ENCODE results near the gene EGFLAM. TPM values are rescaled to one million over a fixed set of nuclear protein-coding genes. Genes with fewer than 3 reads are reported as not detected.

EGFLAM gene
- total and polyA plus RNA-seq, 10 of the 15 experiments (the other 5 are each of a cell fraction or from before 2014, with no cell fraction given) = 0.37 TPM; not detected in 9

DNA sequence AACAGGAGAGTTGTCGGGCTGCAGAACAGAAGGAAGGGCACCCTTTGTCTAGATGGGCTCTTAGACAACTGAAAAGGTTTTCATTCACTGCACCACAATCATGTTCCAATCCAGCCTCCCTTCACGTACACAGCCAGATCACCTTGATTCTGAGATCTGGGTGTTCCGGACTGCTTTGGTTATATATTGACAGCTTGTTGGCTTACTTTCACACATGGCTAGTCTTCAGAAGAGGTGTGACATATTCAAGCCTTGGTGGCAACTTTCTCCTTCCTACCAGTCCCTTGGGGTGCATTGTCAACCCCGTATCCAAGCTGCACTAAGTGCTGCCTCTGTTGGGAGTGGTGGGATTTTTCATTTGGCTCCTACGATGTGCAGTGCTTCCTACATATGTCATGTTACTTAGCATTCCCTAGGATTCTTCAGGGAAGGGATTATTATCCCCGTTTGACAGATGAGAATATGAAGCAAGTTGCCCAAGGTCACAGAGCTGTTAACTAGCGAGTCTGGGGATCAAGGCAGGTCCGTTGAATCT is 197.5 kb downstream of the EGFLAM start:
- H3K4me3 ChIP-seq = no peak overlapping the region
- H3K9ac ChIP-seq (ENCODE audit: control insufficient read depth, insufficient read depth, low read length) = no peak overlapping the region
- intact Hi-C loops (cut with micrococcal nuclease; ENCODE audit: unreplicated experiment) (loop anchor here (10.0 kb wide), 1 partner anchor 619 kb away; the partner anchor contains the start of gene RICTOR), in situ Hi-C loops (cut with MboI) (no loop called here)
- no peak overlapping the region for H3K4me2 ChIP-seq (ENCODE audit: control insufficient read depth, insufficient read depth)
- peaks cover 0 to 13% of the 10 kb centered on the region in 2 experiments; a peak in 3 of 4 replicates for H3K27me3 ChIP-seq (replicated peaks in 1 of 2; ENCODE audit: control insufficient read depth in 2 of 2, insufficient read depth in 2 of 2, low read length in 1 of 2)
- H3K27ac ChIP-seq (ENCODE audit: control insufficient read depth, insufficient read depth) = no peak overlapping the region
- no peaks in the 10 kb centered on the region for H3K36me3 ChIP-seq (ENCODE audit: control insufficient read depth in 2 of 2, insufficient read depth in 2 of 2, low read length in 1 of 2)
- POLR2A ChIA-PET = interaction anchor here (0.7 kb wide), 1 partner anchor 84 kb away, joined by 3 read pairs; no protein-coding TSS in a partner anchor
- CTCF ChIA-PET = interaction anchor here (6.2 kb wide), 1 partner anchor 14 kb away, joined by 48 read pairs; no protein-coding TSS in a partner anchor
- RAD21 ChIA-PET (ENCODE audit: unreplicated experiment) = no interaction called here
- H2AFZ ChIP-seq (ENCODE audit: control insufficient read depth, low read depth, low read length) = no peak overlapping the region
- peak; percentile 41 for ATAC-seq
- DNase-seq (ENCODE audit: low read depth, low spot score) = no peak
- H3K79me2 ChIP-seq (ENCODE audit: control insufficient read depth, insufficient read depth, low read length) = no peaks in the 10 kb centered on the region
- FAIRE-seq = no peak
- 38% methylated on average over 8 of the region's 8 CpGs for WGBS (ENCODE audit: insufficient coverage, insufficient replicate concordance, low lambda C conversion rate, missing lambda C conversion rate)
- BruUV-seq (replicated peaks) = no TSS peak
- SMC1A ChIA-PET (ENCODE audit: uncharacterized antibody, unreplicated experiment) = interaction anchor here (4.7 kb wide), 1 partner anchor 14 kb away, joined by 19 read pairs; no protein-coding TSS in a partner anchor
- TF ChIP-seq MEF2A (IDR thresholded peaks at IDR 0.05; ENCODE audit: insufficient read depth, low read depth, low read length) (no peak), SIX5 (IDR thresholded peaks at IDR 0.05; ENCODE audit: low read depth, low read length, severe bottlenecking) (no peak), NFXL1 (IDR thresholded peaks at IDR 0.05; ENCODE audit: borderline replicate concordance) (no peak), KDM1A (IDR thresholded peaks at IDR 0.05; ENCODE audit: borderline replicate concordance) (no peak), DPF2 (IDR thresholded peaks at IDR 0.05) (no peak), SMAD5 (IDR thresholded peaks at IDR 0.05; ENCODE audit: low read depth) (no peak), HDGF (IDR thresholded peaks at IDR 0.05) (no peak), STAT3 (IDR thresholded peaks at IDR 0.05; ENCODE audit: low read depth, low read length) (no peak), POLR2AphosphoS2 (IDR thresholded peaks at IDR 0.05; ENCODE audit: low read depth, low read length) (no peak), RUNX3 (IDR thresholded peaks at IDR 0.05; ENCODE audit: low read length) (no peak), REST (IDR thresholded peaks at IDR 0.05; ENCODE audit: low read depth, low read length) (no peak), EGR1 (IDR thresholded peaks at IDR 0.05; ENCODE audit: borderline replicate concordance in 1 of 2, low read depth in 2 of 2, low read length in 2 of 2) (no peak), KLF5 (IDR thresholded peaks at IDR 0.05; ENCODE audit: partially characterized antibody) (no peak), BHLHE40 (IDR thresholded peaks at IDR 0.05; ENCODE audit: borderline replicate concordance in 1 of 2, low read depth in 2 of 2, low read length in 1 of 2) (no peak)
- TF ChIP-seq, protein P1, sequence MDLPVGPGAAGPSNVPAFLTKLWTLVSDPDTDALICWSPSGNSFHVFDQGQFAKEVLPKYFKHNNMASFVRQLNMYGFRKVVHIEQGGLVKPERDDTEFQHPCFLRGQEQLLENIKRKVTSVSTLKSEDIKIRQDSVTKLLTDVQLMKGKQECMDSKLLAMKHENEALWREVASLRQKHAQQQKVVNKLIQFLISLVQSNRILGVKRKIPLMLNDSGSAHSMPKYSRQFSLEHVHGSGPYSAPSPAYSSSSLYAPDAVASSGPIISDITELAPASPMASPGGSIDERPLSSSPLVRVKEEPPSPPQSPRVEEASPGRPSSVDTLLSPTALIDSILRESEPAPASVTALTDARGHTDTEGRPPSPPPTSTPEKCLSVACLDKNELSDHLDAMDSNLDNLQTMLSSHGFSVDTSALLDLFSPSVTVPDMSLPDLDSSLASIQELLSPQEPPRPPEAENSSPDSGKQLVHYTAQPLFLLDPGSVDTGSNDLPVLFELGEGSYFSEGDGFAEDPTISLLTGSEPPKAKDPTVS (IDR thresholded peaks at IDR 0.05; ENCODE audit: low read depth, low read length) = no peak
- TF ChIP-seq, protein P2, sequence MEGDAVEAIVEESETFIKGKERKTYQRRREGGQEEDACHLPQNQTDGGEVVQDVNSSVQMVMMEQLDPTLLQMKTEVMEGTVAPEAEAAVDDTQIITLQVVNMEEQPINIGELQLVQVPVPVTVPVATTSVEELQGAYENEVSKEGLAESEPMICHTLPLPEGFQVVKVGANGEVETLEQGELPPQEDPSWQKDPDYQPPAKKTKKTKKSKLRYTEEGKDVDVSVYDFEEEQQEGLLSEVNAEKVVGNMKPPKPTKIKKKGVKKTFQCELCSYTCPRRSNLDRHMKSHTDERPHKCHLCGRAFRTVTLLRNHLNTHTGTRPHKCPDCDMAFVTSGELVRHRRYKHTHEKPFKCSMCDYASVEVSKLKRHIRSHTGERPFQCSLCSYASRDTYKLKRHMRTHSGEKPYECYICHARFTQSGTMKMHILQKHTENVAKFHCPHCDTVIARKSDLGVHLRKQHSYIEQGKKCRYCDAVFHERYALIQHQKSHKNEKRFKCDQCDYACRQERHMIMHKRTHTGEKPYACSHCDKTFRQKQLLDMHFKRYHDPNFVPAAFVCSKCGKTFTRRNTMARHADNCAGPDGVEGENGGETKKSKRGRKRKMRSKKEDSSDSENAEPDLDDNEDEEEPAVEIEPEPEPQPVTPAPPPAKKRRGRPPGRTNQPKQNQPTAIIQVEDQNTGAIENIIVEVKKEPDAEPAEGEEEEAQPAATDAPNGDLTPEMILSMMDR (IDR thresholded peaks at IDR 0.05 in 2 of 3, conservative IDR thresholded peaks at IDR 0.05 in 1 of 3; ENCODE audit: control insufficient read depth in 2 of 3, extremely low read depth in 1 of 3, insufficient read depth in 1 of 3, low read depth in 3 of 3, low read length in 3 of 3) = no peak
- H3K9me3 ChIP-seq (replicated peaks; ENCODE audit: control insufficient read depth, insufficient read depth, low read length) = peaks cover 4% of the 10 kb centered on the region; the same call in 2 of the 3 replicates
- no peaks in the 10 kb centered on the region for H4K20me1 ChIP-seq (ENCODE audit: control insufficient read depth, insufficient read depth)
- H3K4me1 ChIP-seq (ENCODE audit: control insufficient read depth, insufficient read depth, low read length) = peaks cover 16% of the 10 kb centered on the region

All from GM12878 (cell line).